SK-N-SH treated with all-trans-retinoic acid at 6 μM for 48 hours (cell line): ENCODE results near the gene SORCS2.

Source experiments
- ATAC-seq: fragments of 200-7000 bp; cut with Tn5 transposase; 3 replicates; pipeline ENCODE4 v1.9.1; 2020; ENCODE audit warnings: mild to moderate bottlenecking, moderate library complexity
- ARNTL ChIP-seq: fragments of 450-650 bp; formaldehyde crosslinking; IDR thresholded peaks from 2 replicates; pipeline ENCODE4 v1.5.0; 2020; ENCODE audit warnings: low read depth, mild to moderate bottlenecking, moderate library complexity, borderline replicate concordance
- BACH2 ChIP-seq: fragments of 250-450 bp; sonication (Bioruptor Pico); IDR thresholded peaks from 2 replicates; pipeline ENCODE4 v1.9.0; 2021; ENCODE audit warnings: mild to moderate bottlenecking, borderline replicate concordance
- CREB5 ChIP-seq: fragments of 250-450 bp; sonication (Bioruptor Pico); IDR thresholded peaks from 2 replicates; pipeline ENCODE4 v1.5.1; 2020; ENCODE audit warnings: low read depth, mild to moderate bottlenecking, moderate library complexity
- CSDC2 ChIP-seq: fragments of 250-450 bp; sonication (Bioruptor Pico); IDR thresholded peaks from 2 replicates; pipeline ENCODE4 v1.5.0; 2020; ENCODE audit warnings: mild to moderate bottlenecking, moderate library complexity
- GLIS3 ChIP-seq: fragments of 250-450 bp; sonication (Bioruptor Pico); IDR thresholded peaks from 2 replicates; pipeline ENCODE4 v1.5.0; 2020; ENCODE audit warnings: mild to moderate bottlenecking, moderate library complexity
- ISL1 ChIP-seq: fragments of 250-450 bp; sonication (Bioruptor Pico); IDR thresholded peaks from 2 replicates; pipeline ENCODE4 v2.1.2; 2022; ENCODE audit warnings: mild to moderate bottlenecking, moderate library complexity
- OSR1 ChIP-seq: fragments of 250-450 bp; sonication (Bioruptor Pico); IDR thresholded peaks from 2 replicates; pipeline ENCODE4 v1.8.0; 2022; ENCODE audit warnings: moderate library complexity, mild to moderate bottlenecking, inconsistent platforms
- POU6F1 ChIP-seq: fragments of 250-450 bp; sonication (Bioruptor Pico); IDR thresholded peaks from 2 replicates; pipeline ENCODE4 v1.8.0; 2021; ENCODE audit warnings: low read depth, mild to moderate bottlenecking, moderate library complexity, borderline replicate concordance
- PPARA ChIP-seq: fragments of 250-450 bp; sonication (Bioruptor Pico); IDR thresholded peaks from 2 replicates; pipeline ENCODE4 v1.5.0; 2020; ENCODE audit warnings: mild to moderate bottlenecking, borderline replicate concordance
- RARB ChIP-seq: fragments of 250-450 bp; sonication (Bioruptor Pico); IDR thresholded peaks from 2 replicates; pipeline ENCODE4 v1.8.0; 2021; ENCODE audit warnings: mild to moderate bottlenecking, moderate library complexity
- SNAI2 ChIP-seq: fragments of 250-450 bp; sonication (Bioruptor Pico); IDR thresholded peaks from 2 replicates; pipeline ENCODE4 v1.5.0; 2020; ENCODE audit warnings: mild to moderate bottlenecking, moderate library complexity
- TCF4 ChIP-seq: fragments of 250-450 bp; sonication (Bioruptor Pico); IDR thresholded peaks from 2 replicates; pipeline ENCODE4 v1.8.0; 2021; ENCODE audit warnings: mild to moderate bottlenecking, moderate library complexity, borderline replicate concordance
- ZC3H10 ChIP-seq: fragments of 250-450 bp; sonication (Bioruptor Pico); IDR thresholded peaks from 2 replicates; pipeline ENCODE4 v1.5.1; 2021; ENCODE audit warnings: mild to moderate bottlenecking, moderate library complexity
- ZFP3 ChIP-seq: fragments of 250-450 bp; sonication (Bioruptor Pico); IDR thresholded peaks from 2 replicates; pipeline ENCODE4 v1.5.0; 2020; ENCODE audit warnings: mild to moderate bottlenecking, moderate library complexity
- ZFP30 ChIP-seq: fragments of 450-650 bp; formaldehyde crosslinking; IDR thresholded peaks from 2 replicates; pipeline ENCODE4 v1.5.0; 2022; ENCODE audit warnings: mild to moderate bottlenecking, moderate library complexity
- ZNF565 ChIP-seq: fragments of 450-650 bp; formaldehyde crosslinking; conservative IDR thresholded peaks from 2 replicates; pipeline ENCODE4 v1.5.0; 2020; ENCODE audit warnings: low read depth, mild to moderate bottlenecking, moderate library complexity
- ZNF70 ChIP-seq: fragments of 450-650 bp; formaldehyde crosslinking; IDR thresholded peaks from 2 replicates; pipeline ENCODE4 v1.5.0; 2020; ENCODE audit warnings: mild to moderate bottlenecking, moderate library complexity
- ZNF8 ChIP-seq: fragments of 450-650 bp; formaldehyde crosslinking; IDR thresholded peaks from 2 replicates; pipeline ENCODE4 v1.5.0; 2020; ENCODE audit warnings: mild to moderate bottlenecking, moderate library complexity
- TF ChIP-seq, protein P1 (sequence below): fragments of 250-450 bp; sonication (Bioruptor Pico); IDR thresholded peaks from 2 replicates; pipeline ENCODE4 v1.5.1; 2021; ENCODE audit warnings: mild to moderate bottlenecking, moderate library complexity
- TF ChIP-seq, protein P2 (sequence below): fragments of 250-450 bp; sonication (Bioruptor Pico); IDR thresholded peaks from 2 replicates; pipeline ENCODE4 v1.5.0; 2020; ENCODE audit warnings: mild to moderate bottlenecking, moderate library complexity
- TF ChIP-seq, protein P3 (sequence below): fragments of 250-450 bp; sonication (Bioruptor Pico); IDR thresholded peaks from 2 replicates; pipeline ENCODE4 v1.8.0; 2020; ENCODE audit warnings: mild to moderate bottlenecking, moderate library complexity, borderline replicate concordance

The SORCS2 gene

GRCh38 chr4:7786517-7786916, 594.2 kb downstream of the SORCS2 start (continued):
- TF ChIP-seq, protein P1, sequence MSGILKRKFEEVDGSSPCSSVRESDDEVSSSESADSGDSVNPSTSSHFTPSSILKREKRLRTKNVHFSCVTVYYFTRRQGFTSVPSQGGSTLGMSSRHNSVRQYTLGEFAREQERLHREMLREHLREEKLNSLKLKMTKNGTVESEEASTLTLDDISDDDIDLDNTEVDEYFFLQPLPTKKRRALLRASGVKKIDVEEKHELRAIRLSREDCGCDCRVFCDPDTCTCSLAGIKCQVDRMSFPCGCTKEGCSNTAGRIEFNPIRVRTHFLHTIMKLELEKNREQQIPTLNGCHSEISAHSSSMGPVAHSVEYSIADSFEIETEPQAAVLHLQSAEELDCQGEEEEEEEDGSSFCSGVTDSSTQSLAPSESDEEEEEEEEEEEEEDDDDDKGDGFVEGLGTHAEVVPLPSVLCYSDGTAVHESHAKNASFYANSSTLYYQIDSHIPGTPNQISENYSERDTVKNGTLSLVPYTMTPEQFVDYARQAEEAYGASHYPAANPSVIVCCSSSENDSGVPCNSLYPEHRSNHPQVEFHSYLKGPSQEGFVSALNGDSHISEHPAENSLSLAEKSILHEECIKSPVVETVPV (CRISPR knock-in tag): no peak
- no peak for TF ChIP-seq SNAI2 (CRISPR knock-in tag)
- no peak for TF ChIP-seq RARB (CRISPR knock-in tag)
- TF ChIP-seq GLIS3 (CRISPR knock-in tag): no peak
- no peak for TF ChIP-seq ZFP30 (CRISPR knock-in tag)
- no peak for TF ChIP-seq TCF4
- no peak for TF ChIP-seq ARNTL (CRISPR knock-in tag)
- no peak for TF ChIP-seq ZNF565
- TF ChIP-seq OSR1: no peak
- TF ChIP-seq, protein P2, sequence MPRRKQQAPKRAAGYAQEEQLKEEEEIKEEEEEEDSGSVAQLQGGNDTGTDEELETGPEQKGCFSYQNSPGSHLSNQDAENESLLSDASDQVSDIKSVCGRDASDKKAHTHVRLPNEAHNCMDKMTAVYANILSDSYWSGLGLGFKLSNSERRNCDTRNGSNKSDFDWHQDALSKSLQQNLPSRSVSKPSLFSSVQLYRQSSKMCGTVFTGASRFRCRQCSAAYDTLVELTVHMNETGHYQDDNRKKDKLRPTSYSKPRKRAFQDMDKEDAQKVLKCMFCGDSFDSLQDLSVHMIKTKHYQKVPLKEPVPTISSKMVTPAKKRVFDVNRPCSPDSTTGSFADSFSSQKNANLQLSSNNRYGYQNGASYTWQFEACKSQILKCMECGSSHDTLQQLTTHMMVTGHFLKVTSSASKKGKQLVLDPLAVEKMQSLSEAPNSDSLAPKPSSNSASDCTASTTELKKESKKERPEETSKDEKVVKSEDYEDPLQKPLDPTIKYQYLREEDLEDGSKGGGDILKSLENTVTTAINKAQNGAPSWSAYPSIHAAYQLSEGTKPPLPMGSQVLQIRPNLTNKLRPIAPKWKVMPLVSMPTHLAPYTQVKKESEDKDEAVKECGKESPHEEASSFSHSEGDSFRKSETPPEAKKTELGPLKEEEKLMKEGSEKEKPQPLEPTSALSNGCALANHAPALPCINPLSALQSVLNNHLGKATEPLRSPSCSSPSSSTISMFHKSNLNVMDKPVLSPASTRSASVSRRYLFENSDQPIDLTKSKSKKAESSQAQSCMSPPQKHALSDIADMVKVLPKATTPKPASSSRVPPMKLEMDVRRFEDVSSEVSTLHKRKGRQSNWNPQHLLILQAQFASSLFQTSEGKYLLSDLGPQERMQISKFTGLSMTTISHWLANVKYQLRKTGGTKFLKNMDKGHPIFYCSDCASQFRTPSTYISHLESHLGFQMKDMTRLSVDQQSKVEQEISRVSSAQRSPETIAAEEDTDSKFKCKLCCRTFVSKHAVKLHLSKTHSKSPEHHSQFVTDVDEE (CRISPR knock-in tag): no peak
- TF ChIP-seq ZNF70: no peak

GRCh38 chr4:7787067-7787466, 594.7 kb downstream of the SORCS2 start:
- no peak for ATAC-seq
- TF ChIP-seq OSR1 (no peak), POU6F1 (CRISPR knock-in tag) (no peak)
- TF ChIP-seq, protein P3, sequence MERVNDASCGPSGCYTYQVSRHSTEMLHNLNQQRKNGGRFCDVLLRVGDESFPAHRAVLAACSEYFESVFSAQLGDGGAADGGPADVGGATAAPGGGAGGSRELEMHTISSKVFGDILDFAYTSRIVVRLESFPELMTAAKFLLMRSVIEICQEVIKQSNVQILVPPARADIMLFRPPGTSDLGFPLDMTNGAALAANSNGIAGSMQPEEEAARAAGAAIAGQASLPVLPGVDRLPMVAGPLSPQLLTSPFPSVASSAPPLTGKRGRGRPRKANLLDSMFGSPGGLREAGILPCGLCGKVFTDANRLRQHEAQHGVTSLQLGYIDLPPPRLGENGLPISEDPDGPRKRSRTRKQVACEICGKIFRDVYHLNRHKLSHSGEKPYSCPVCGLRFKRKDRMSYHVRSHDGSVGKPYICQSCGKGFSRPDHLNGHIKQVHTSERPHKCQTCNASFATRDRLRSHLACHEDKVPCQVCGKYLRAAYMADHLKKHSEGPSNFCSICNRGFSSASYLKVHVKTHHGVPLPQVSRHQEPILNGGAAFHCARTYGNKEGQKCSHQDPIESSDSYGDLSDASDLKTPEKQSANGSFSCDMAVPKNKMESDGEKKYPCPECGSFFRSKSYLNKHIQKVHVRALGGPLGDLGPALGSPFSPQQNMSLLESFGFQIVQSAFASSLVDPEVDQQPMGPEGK (CRISPR knock-in tag): no peak
- TF ChIP-seq, all 23 proteins: peak for 0

- ATAC-seq: no peak
- TF ChIP-seq POU6F1 (CRISPR knock-in tag): no peak
- TF ChIP-seq ISL1 (CRISPR knock-in tag): no peak
- no peak for TF ChIP-seq CSDC2 (CRISPR knock-in tag)
- TF ChIP-seq, protein P2 (CRISPR knock-in tag): no peak
- TF ChIP-seq, protein P1 (CRISPR knock-in tag): no peak
- no peak for TF ChIP-seq ZFP3 (CRISPR knock-in tag)
- TF ChIP-seq PPARA (CRISPR knock-in tag): no peak
- no peak for TF ChIP-seq ZC3H10 (CRISPR knock-in tag)
- no peak for TF ChIP-seq CREB5 (CRISPR knock-in tag)
- TF ChIP-seq ZNF8 (CRISPR knock-in tag): no peak
- TF ChIP-seq BACH2 (CRISPR knock-in tag): no peak
- TF ChIP-seq ZFP30 (CRISPR knock-in tag): no peak
- no peak for TF ChIP-seq OSR1
- TF ChIP-seq, protein P3 (CRISPR knock-in tag): no peak
Observed at GRCh38 chr4:7787681-7788141, 595.4 kb downstream of the SORCS2 start.
